ENCODE measurements around the gene KRTAP10-11. TPM values are rescaled to one million over a fixed set of nuclear protein-coding genes. Genes with fewer than 3 reads are reported as not detected.

The KRTAP10-11 gene
- total RNA-seq, 2 experiments from 2014 or later = not detected

DNA sequence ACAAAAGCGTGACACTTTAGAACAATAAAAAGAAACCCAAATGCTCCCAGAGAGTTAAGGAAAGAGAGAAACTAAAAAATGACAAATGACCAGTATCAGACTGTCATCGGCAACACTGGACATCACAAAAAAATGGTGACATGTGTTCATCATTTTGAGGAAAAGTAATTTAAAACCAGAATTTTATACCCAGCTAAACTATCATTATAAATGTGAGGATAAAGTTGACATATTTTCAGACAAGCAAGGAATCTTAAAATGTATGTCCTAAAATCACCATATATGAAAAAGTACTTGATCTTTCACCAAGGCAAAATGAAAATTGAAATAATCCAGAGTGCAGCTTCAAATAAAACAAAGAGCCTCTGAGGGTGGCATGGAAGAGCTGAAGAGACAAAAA, 1.3 kb upstream of the KRTAP10-11 start:
- Histone ChIP-seq H3K9me3 (ENCODE audit: low read length) (peaks cover 7% of the 10 kb centered on the region), H3K4me2 (ENCODE audit: low read length) (no peak overlapping the region), H3K36me3 (ENCODE audit: insufficient read depth, low read length) (no peaks in the 10 kb centered on the region), H4K20me1 (ENCODE audit: insufficient read depth, low read length) (no peaks in the 10 kb centered on the region), H3K9me2 (ENCODE audit: insufficient read depth, low read length) (no peaks in the 10 kb centered on the region), H3K4me1 (ENCODE audit: insufficient read depth, low read length, poor library complexity, severe bottlenecking) (no peaks in the 10 kb centered on the region), H3K27ac (ENCODE audit: low read depth, low read length, poor library complexity, severe bottlenecking) (no peak overlapping the region), H3K79me2 (ENCODE audit: insufficient read depth, low read depth, low read length) (no peaks in the 10 kb centered on the region), H2AFZ (ENCODE audit: low read length) (no peak overlapping the region), H3K4me3 (ENCODE audit: low read depth, low read length, poor library complexity, severe bottlenecking) (no peak overlapping the region)
- TF ChIP-seq EZH2phosphoT487 (IDR thresholded peaks at IDR 0.05; ENCODE audit: borderline replicate concordance, low read depth, low read length) = no peak
- TF ChIP-seq, protein P1, sequence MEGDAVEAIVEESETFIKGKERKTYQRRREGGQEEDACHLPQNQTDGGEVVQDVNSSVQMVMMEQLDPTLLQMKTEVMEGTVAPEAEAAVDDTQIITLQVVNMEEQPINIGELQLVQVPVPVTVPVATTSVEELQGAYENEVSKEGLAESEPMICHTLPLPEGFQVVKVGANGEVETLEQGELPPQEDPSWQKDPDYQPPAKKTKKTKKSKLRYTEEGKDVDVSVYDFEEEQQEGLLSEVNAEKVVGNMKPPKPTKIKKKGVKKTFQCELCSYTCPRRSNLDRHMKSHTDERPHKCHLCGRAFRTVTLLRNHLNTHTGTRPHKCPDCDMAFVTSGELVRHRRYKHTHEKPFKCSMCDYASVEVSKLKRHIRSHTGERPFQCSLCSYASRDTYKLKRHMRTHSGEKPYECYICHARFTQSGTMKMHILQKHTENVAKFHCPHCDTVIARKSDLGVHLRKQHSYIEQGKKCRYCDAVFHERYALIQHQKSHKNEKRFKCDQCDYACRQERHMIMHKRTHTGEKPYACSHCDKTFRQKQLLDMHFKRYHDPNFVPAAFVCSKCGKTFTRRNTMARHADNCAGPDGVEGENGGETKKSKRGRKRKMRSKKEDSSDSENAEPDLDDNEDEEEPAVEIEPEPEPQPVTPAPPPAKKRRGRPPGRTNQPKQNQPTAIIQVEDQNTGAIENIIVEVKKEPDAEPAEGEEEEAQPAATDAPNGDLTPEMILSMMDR (conservative IDR thresholded peaks at IDR 0.05; ENCODE audit: low read length) = no peak
- ChIA-PET POLR2A (interaction anchor here (0.6 kb wide), 1 partner anchor 1066 kb away, joined by 3 read pairs; no protein-coding TSS in a partner anchor), CTCF (ENCODE audit: unreplicated experiment) (no interaction called here)
- DNase-seq (ENCODE audit: low spot score) = no peak
- no TSS peak for BruUV-seq (replicated peaks)
- intact Hi-C loops (cut with micrococcal nuclease; ENCODE audit: unreplicated experiment) = no loop called here

DNA sequence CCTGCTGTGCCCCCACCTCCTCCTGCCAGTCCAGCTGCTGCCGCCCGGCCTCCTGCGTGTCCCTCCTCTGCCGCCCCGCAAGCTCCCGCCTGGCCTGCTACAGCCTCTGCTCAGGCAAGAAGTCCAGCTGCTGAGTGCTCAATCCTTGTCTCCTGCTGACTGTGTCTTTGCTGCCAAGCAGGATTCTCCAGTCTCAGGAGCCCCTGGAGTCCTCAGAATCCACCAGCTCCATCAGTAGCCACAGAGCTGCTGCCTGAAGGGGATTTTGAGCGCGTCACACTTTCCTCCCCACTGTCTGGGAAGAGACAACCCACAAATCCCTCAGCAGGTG, 973 bp downstream of the KRTAP10-11 start:
- ChIA-PET CTCF (ENCODE audit: unreplicated experiment) (no interaction called here), POLR2A (no interaction called here)
- Histone ChIP-seq H4K20me1 (ENCODE audit: insufficient read depth, low read length) (no peaks in the 10 kb centered on the region), H3K36me3 (ENCODE audit: insufficient read depth, low read length) (no peaks in the 10 kb centered on the region), H3K27ac (ENCODE audit: low read depth, low read length, poor library complexity, severe bottlenecking) (no peak overlapping the region), H3K4me3 (ENCODE audit: low read depth, low read length, poor library complexity, severe bottlenecking) (no peak overlapping the region), H3K9me3 (ENCODE audit: low read length) (peaks cover 7% of the 10 kb centered on the region), H2AFZ (ENCODE audit: low read length) (no peak overlapping the region), H3K9me2 (ENCODE audit: insufficient read depth, low read length) (no peaks in the 10 kb centered on the region), H3K4me2 (ENCODE audit: low read length) (no peak overlapping the region), H3K79me2 (ENCODE audit: insufficient read depth, low read depth, low read length) (no peaks in the 10 kb centered on the region), H3K4me1 (ENCODE audit: insufficient read depth, low read length, poor library complexity, severe bottlenecking) (no peaks in the 10 kb centered on the region)
- no TSS peak for BruUV-seq (replicated peaks)
- TF ChIP-seq, protein P1 (conservative IDR thresholded peaks at IDR 0.05; ENCODE audit: low read length) = no peak
- TF ChIP-seq EZH2phosphoT487 (IDR thresholded peaks at IDR 0.05; ENCODE audit: borderline replicate concordance, low read depth, low read length) = no peak
- no peak for DNase-seq (ENCODE audit: low spot score)
- intact Hi-C loops (cut with micrococcal nuclease; ENCODE audit: unreplicated experiment) = no loop called here

DNA sequence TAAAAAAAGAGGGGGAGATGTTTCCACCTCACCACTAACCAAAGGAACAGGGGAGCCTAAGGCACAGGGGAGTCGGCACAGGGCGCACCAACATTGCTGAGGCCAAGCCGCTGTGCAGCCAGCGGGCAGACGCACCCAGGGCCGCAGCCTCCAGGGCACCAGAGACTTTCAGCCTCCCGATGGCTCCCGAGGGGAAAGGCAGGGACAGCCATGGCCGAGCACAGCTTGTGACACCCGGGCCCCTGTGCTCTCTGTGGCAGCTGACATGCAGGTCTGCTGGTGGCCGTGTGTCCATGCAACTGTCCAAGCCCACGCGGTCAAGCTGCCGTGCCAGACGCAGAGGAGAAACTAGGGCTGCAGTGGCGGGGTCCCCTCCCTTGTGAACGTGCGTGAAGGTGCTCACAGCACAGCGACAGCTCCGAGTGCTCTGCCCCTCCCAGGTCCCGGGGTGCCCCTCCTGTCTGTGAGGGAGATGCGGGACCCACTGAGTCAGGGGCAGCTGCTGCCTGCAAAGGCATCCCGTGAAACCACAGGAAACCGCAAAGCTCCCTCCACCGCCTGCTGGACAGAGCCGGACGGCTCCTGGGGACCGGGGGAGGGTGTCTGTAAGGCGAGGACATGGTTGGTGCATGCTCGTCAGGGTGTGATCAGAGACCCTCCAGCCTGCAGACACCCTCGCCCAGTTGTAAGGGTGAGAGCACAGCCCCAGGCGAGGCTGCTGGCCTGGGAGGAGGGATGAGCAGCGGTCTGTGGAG, 2.5 kb downstream of the KRTAP10-11 start:
- H3K9me2 ChIP-seq (ENCODE audit: insufficient read depth, low read length) = no peaks in the 10 kb centered on the region
- no peak overlapping the region for H2AFZ ChIP-seq (ENCODE audit: low read length)
- no peaks in the 10 kb centered on the region for H3K36me3 ChIP-seq (ENCODE audit: insufficient read depth, low read length)
- no peak overlapping the region for H3K4me2 ChIP-seq (ENCODE audit: low read length)
- no peaks in the 10 kb centered on the region for H3K79me2 ChIP-seq (ENCODE audit: insufficient read depth, low read depth, low read length)
- H3K4me1 ChIP-seq (ENCODE audit: insufficient read depth, low read length, poor library complexity, severe bottlenecking) = no peaks in the 10 kb centered on the region
- H4K20me1 ChIP-seq (ENCODE audit: insufficient read depth, low read length) = no peaks in the 10 kb centered on the region
- no peak overlapping the region for H3K27ac ChIP-seq (ENCODE audit: low read depth, low read length, poor library complexity, severe bottlenecking)
- TF ChIP-seq, protein P1 (conservative IDR thresholded peaks at IDR 0.05; ENCODE audit: low read length) = no peak
- TF ChIP-seq EZH2phosphoT487 (IDR thresholded peaks at IDR 0.05; ENCODE audit: borderline replicate concordance, low read depth, low read length) = no peak
- intact Hi-C loops (cut with micrococcal nuclease; ENCODE audit: unreplicated experiment) = no loop called here
- ChIA-PET CTCF (ENCODE audit: unreplicated experiment) (no interaction called here), POLR2A (no interaction called here)
- BruUV-seq (replicated peaks) = no TSS peak
- H3K9me3 ChIP-seq (ENCODE audit: low read length) = peaks cover 7% of the 10 kb centered on the region
- no peak overlapping the region for H3K4me3 ChIP-seq (ENCODE audit: low read depth, low read length, poor library complexity, severe bottlenecking)
- no peak for DNase-seq (ENCODE audit: low spot score)
